Measurements from ENCODE around the gene GNE. TPM values are rescaled to one million over a fixed set of nuclear protein-coding genes. Genes with fewer than 3 reads are reported as not detected.

Gene GNE
- total RNA-seq, 1 experiment from 2014 or later = 35.0 TPM

GRCh38 chr9:36166168-36166927 is 91.9 kb downstream of the GNE start:
- peak; percentile 80 for DNase-seq (ENCODE audit: low spot score)

- peak; percentile 32 for DNase-seq (ENCODE audit: low spot score)
Observed at GRCh38 chr9:36165826-36166167, 92.5 kb downstream of the GNE start.

- no peak for DNase-seq (ENCODE audit: low spot score)
Observed at GRCh38 chr9:36164989-36165388, 93.3 kb downstream of the GNE start.

Other genes with a start within 250 kb of the GNE start
- gene RECK, start 221.5 kb downstream of the GNE start, total RNA-seq (2014; rRNA removed; shearing (Covaris generic)) = 17.9 and 19.4 TPM in 2 replicates
- gene GLIPR2, start 121.7 kb downstream of the GNE start, total RNA-seq (2014; rRNA removed; shearing (Covaris generic)) = 17.6 and 24.3 TPM in 2 replicates
- 0.34 and 0.36 TPM in 2 replicates for gene CCIN, start 89.1 kb downstream of the GNE start, total RNA-seq (2014; rRNA removed; shearing (Covaris generic))
- 499 and 646 TPM in 2 replicates for gene CLTA, start 67.5 kb downstream of the GNE start, total RNA-seq (2014; rRNA removed; shearing (Covaris generic))
- gene RNF38, start 141.8 kb upstream of the GNE start, total RNA-seq (2014; rRNA removed; shearing (Covaris generic)) = 8.9 and 10.9 TPM in 2 replicates

Data from A172 (cell line).